DND-41 (cell line): ENCODE results near the gene VAPB.

Source experiments
- ATAC-seq: fragments of 200-7000 bp; cut with Tn5 transposase; 3 replicates; pipeline ENCODE4 v1.9.1; 2021; ENCODE audit warnings: low read depth; ENCODE audit not compliant: insufficient read depth
- DNase-seq: peaks from one replicate; pipeline ENCODE4 v3.0.0-alpha.2; 2020
- H2AFZ ChIP-seq: 2 replicates; pipeline ENCODE4 v1.6.0; 2012; ENCODE audit warnings: low read depth, low read length
- H3K27ac ChIP-seq: 2 replicates; pipeline ENCODE4 v1.5.1; 2012; ENCODE audit warnings: low read length, inconsistent platforms
- H3K27me3 ChIP-seq: fragments of 200-600 bp; sonication (generic); 2 replicates; pipeline ENCODE4 v1.6.0; 2012; ENCODE audit warnings: low read length, mild to moderate bottlenecking, inconsistent platforms; ENCODE audit not compliant: insufficient read depth, poor library complexity
- H3K36me3 ChIP-seq: 2 replicates; pipeline ENCODE4 v1.5.1; 2012; ENCODE audit warnings: low read length, inconsistent platforms; ENCODE audit not compliant: insufficient read depth
- H3K4me1 ChIP-seq: 2 replicates; pipeline ENCODE4 v1.5.1; 2012; ENCODE audit warnings: mild to moderate bottlenecking, low read length; ENCODE audit not compliant: insufficient read depth
- H3K4me2 ChIP-seq: 2 replicates; pipeline ENCODE4 v1.6.0; 2012; ENCODE audit warnings: mild to moderate bottlenecking, moderate library complexity, low read length, inconsistent platforms; ENCODE audit not compliant: insufficient read depth
- H3K4me3 ChIP-seq, 2 experiments: fragments of 200-600 bp in 1 of 2; shearing (Covaris generic) in 1 of 2; 2 replicates each; pipeline ENCODE4 v1.5.1; 2012 to 2016; ENCODE audit warnings: inconsistent platforms in 2 of 2, low read length in 2 of 2, mild to moderate bottlenecking in 2 of 2, low read depth in 1 of 2, moderate library complexity in 1 of 2
- H3K79me2 ChIP-seq: 2 replicates; pipeline ENCODE4 v1.6.0; 2012; ENCODE audit warnings: low read length, inconsistent platforms; ENCODE audit not compliant: insufficient read depth
- H3K9ac ChIP-seq: 2 replicates; pipeline ENCODE4 v1.6.0; 2012; ENCODE audit warnings: low read depth, mild to moderate bottlenecking, inconsistent platforms, low read length, moderate library complexity
- H3K9me3 ChIP-seq: 2 replicates; pipeline ENCODE4 v1.5.1; 2012; ENCODE audit warnings: low read length, moderate library complexity, mild to moderate bottlenecking, inconsistent platforms; ENCODE audit not compliant: insufficient read depth, severe bottlenecking
- H4K20me1 ChIP-seq: 2 replicates; pipeline ENCODE4 v1.6.0; 2012; ENCODE audit warnings: low read length; ENCODE audit not compliant: insufficient read depth
- CTCF ChIP-seq: IDR thresholded peaks from 2 replicates; pipeline ENCODE4 v1.5.1; 2012; ENCODE audit warnings: borderline replicate concordance, low read length, moderate library complexity, mild to moderate bottlenecking; ENCODE audit not compliant: poor library complexity, severe bottlenecking; ENCODE audit errors: extremely low read depth
- EZH2 ChIP-seq: IDR thresholded peaks from 3 replicates; pipeline ENCODE4 v1.6.1; 2012; ENCODE audit warnings: borderline replicate concordance, low read depth, mild to moderate bottlenecking, moderate library complexity, low read length, inconsistent platforms; ENCODE audit not compliant: severe bottlenecking

VAPB gene

GRCh38 chr20:58418949-58419748 lies 30.1 kb downstream of the VAPB start:
- peaks cover 69% of the 10 kb centered on the region for H3K36me3 ChIP-seq

GRCh38 chr20:58420798-58421496 lies 31.9 kb downstream of the VAPB start:
- Histone ChIP-seq H3K9ac (no peak overlapping the region), H3K36me3 (peaks cover 79% of the 10 kb centered on the region), H3K27ac (no peak overlapping the region), H3K4me1 (no peaks in the 10 kb centered on the region), H3K4me2 (no peak overlapping the region), H4K20me1 (peaks cover 76% of the 10 kb centered on the region), H3K4me3 (no peak overlapping the region), H3K27me3 (no peaks in the 10 kb centered on the region), H2AFZ (no peak overlapping the region), H3K9me3 (no peaks in the 10 kb centered on the region), H3K79me2 (peaks cover 95% of the 10 kb centered on the region)
- TF ChIP-seq CTCF = no peak
- TF ChIP-seq EZH2 = no peak
- DNase-seq (no peak), ATAC-seq (no peak)

More at GRCh38 chr20:58418949-58419748, 30.1 kb downstream of the VAPB start:
- no peaks in the 10 kb centered on the region for H3K27me3 ChIP-seq
- peak overlapping the region; percentile 31; the same call in 1 of the 2 replicates for H3K27ac ChIP-seq
- TF ChIP-seq CTCF = no peak
- TF ChIP-seq EZH2 = no peak
- H3K4me1 ChIP-seq = no peaks in the 10 kb centered on the region
- H3K4me2 ChIP-seq = no peak overlapping the region
- DNase-seq = no peak
- ATAC-seq = no peak
- no peaks in the 10 kb centered on the region for H3K9me3 ChIP-seq
- no peak overlapping the region for H3K4me3 ChIP-seq
- H4K20me1 ChIP-seq = peaks cover 60% of the 10 kb centered on the region
- H3K79me2 ChIP-seq = peaks cover 90% of the 10 kb centered on the region
- no peak overlapping the region for H3K9ac ChIP-seq
- no peak overlapping the region for H2AFZ ChIP-seq

- Histone ChIP-seq H3K36me3 (peaks cover 82% of the 10 kb centered on the region), H3K4me1 (no peaks in the 10 kb centered on the region), H3K79me2 (peaks cover 95% of the 10 kb centered on the region), H3K27me3 (no peaks in the 10 kb centered on the region), H3K9me3 (no peaks in the 10 kb centered on the region), H3K27ac (no peak overlapping the region), H3K9ac (no peak overlapping the region), H3K4me2 (no peak overlapping the region), H3K4me3 (no peak overlapping the region), H2AFZ (no peak overlapping the region), H4K20me1 (peaks cover 77% of the 10 kb centered on the region)
- DNase-seq (no peak), ATAC-seq (no peak)
- no peak for TF ChIP-seq EZH2
- no peak for TF ChIP-seq CTCF
These were observed 32.4 kb downstream of the VAPB start for GRCh38 chr20:58421497-58421850.
